GM12878 (cell line): Measurements from ENCODE around the gene RB1. TPM values are rescaled to one million over a fixed set of nuclear protein-coding genes. Genes with fewer than 3 reads are reported as not detected.

Source experiments
- ATF2 ChIP-seq: IDR thresholded peaks from 2 replicates; pipeline ENCODE4 v1.6.1; 2012; ENCODE audit warnings: low read length, inconsistent platforms
- BCL11A ChIP-seq: IDR thresholded peaks from 2 replicates; pipeline ENCODE4 v1.6.1; 2011; ENCODE audit warnings: low read depth, low read length
- BCLAF1 ChIP-seq: fragments of 450-650 bp; IDR thresholded peaks from 2 replicates; pipeline ENCODE4 v1.6.1; 2017; ENCODE audit warnings: antibody characterized with exemption, mild to moderate bottlenecking, moderate library complexity
- BRCA1 ChIP-seq: IDR thresholded peaks from 2 replicates; pipeline ENCODE4 v1.6.1; 2011; ENCODE audit warnings: low read depth, low read length, improper control_type of control experiment
- CREB1 ChIP-seq: IDR thresholded peaks from 2 replicates; pipeline ENCODE4 v1.6.1; 2012; ENCODE audit warnings: low read depth, mild to moderate bottlenecking, inconsistent platforms
- CREM ChIP-seq: IDR thresholded peaks from 2 replicates; pipeline ENCODE4 v1.6.1; 2014; ENCODE audit warnings: antibody characterized with exemption, low read depth
- ESRRA ChIP-seq: IDR thresholded peaks from 2 replicates; pipeline ENCODE4 v1.6.1; 2012; ENCODE audit warnings: mild to moderate bottlenecking, low read length, improper control_type of control experiment
- EZH2 ChIP-seq: IDR thresholded peaks from 2 replicates; pipeline ENCODE4 v1.6.1; 2012; ENCODE audit warnings: low read depth, mild to moderate bottlenecking, control low read depth, inconsistent platforms, low read length, borderline replicate concordance; ENCODE audit not compliant: control insufficient read depth
- FOXK2 ChIP-seq: fragments of 450-650 bp; IDR thresholded peaks from 2 replicates; pipeline ENCODE4 v1.6.1; 2017; ENCODE audit warnings: mild to moderate bottlenecking, moderate library complexity
- GABPA ChIP-seq: IDR thresholded peaks from 2 replicates; pipeline ENCODE4 v1.6.1; 2014; ENCODE audit warnings: antibody characterized with exemption, low read depth, mild to moderate bottlenecking, inconsistent platforms
- IRF4 ChIP-seq: IDR thresholded peaks from 2 replicates; pipeline ENCODE4 v1.6.1; 2011; ENCODE audit warnings: low read depth, low read length
- LARP7 ChIP-seq: fragments of 450-650 bp; IDR thresholded peaks from 2 replicates; pipeline ENCODE4 v1.6.1; 2017; ENCODE audit warnings: mild to moderate bottlenecking
- MEF2A ChIP-seq: IDR thresholded peaks from 2 replicates; pipeline ENCODE4 v1.6.1; 2011; ENCODE audit warnings: low read depth, mild to moderate bottlenecking, low read length, moderate library complexity; ENCODE audit not compliant: insufficient read depth
- PBX3 ChIP-seq: IDR thresholded peaks from 2 replicates; pipeline ENCODE4 v1.6.1; 2011; ENCODE audit warnings: mild to moderate bottlenecking, low read depth, low read length, moderate library complexity; ENCODE audit not compliant: insufficient replicate concordance
- RAD51 ChIP-seq: fragments of 450-650 bp; IDR thresholded peaks from 2 replicates; pipeline ENCODE4 v1.6.1; 2016; ENCODE audit warnings: moderate library complexity, mild to moderate bottlenecking, inconsistent platforms
- RB1 ChIP-seq: fragments of 450-650 bp; formaldehyde crosslinking; IDR thresholded peaks from 2 replicates; pipeline ENCODE4 v1.6.1; 2017; ENCODE audit warnings: mild to moderate bottlenecking, borderline replicate concordance
- RFX5 ChIP-seq: IDR thresholded peaks from 2 replicates; pipeline ENCODE4 v1.6.1; 2011; ENCODE audit warnings: low read depth, low read length, improper control_type of control experiment
- RUNX3 ChIP-seq: IDR thresholded peaks from 2 replicates; pipeline ENCODE4 v1.6.1; 2012; ENCODE audit warnings: low read length, inconsistent platforms
- SMC3 ChIP-seq: IDR thresholded peaks from 2 replicates; pipeline ENCODE4 v1.6.1; 2011; ENCODE audit warnings: low read length, improper control_type of control experiment, borderline replicate concordance
- SRF ChIP-seq, 2 experiments: IDR thresholded peaks; 2 replicates each; pipeline ENCODE4 v1.6.1; 2011; ENCODE audit warnings: low read depth in 2 of 2, low read length in 2 of 2, mild to moderate bottlenecking in 1 of 2, moderate library complexity in 1 of 2
- SUZ12 ChIP-seq: fragments of 200-600 bp; sonication (generic); IDR thresholded peaks from one replicate; pipeline ENCODE4 v1.6.1; 2018; ENCODE audit warnings: antibody characterized with exemption, mild to moderate bottlenecking; ENCODE audit not compliant: unreplicated experiment
- TBL1XR1 ChIP-seq: IDR thresholded peaks from 2 replicates; pipeline ENCODE4 v1.6.1; 2012; ENCODE audit warnings: low read depth, low read length, improper control_type of control experiment
- ZNF207 ChIP-seq: fragments of 450-650 bp; IDR thresholded peaks from 2 replicates; pipeline ENCODE4 v1.6.1; 2014; ENCODE audit warnings: antibody characterized with exemption, mild to moderate bottlenecking, borderline replicate concordance
- ZNF217 ChIP-seq: fragments of 450-650 bp; IDR thresholded peaks from 2 replicates; pipeline ENCODE4 v1.6.1; 2017; ENCODE audit warnings: antibody characterized with exemption, mild to moderate bottlenecking
- ZZZ3 ChIP-seq: IDR thresholded peaks from 2 replicates; pipeline ENCODE4 v1.6.1; 2011; ENCODE audit warnings: low read depth; ENCODE audit not compliant: control insufficient read depth, insufficient read length
- polyA plus RNA-seq, 11 experiments: library from polyadenylated mRNA; depleted of rRNA in 4 of 11; unstranded in 6 of 11; stranded (reverse) in 5 of 11; fragments of >200 nt; fragmentation: Nextera tagmentation in 4 of 11; fragmentation: Illumina TruSeq in 1 of 11; extraction: Ambion mirVana in 4 of 11; extraction: Trizol in 1 of 11; gene quantifications; 1 replicate in 1 of 11; 2 replicates in 10 of 11; pipeline versions ENCODE4 v1.2.1 to v1.2.3, GENCODE V29; 2011 to 2016; ENCODE audit warnings: inconsistent platforms in 2 of 11, missing spikeins in 2 of 11, low read depth in 1 of 11
- total RNA-seq, 4 experiments: library from RNA; depleted of rRNA in 3 of 4; stranded (reverse); fragments of >200 nt in 3 of 4; fragmentation: Illumina TruSeq in 1 of 4; extraction: Trizol in 1 of 4; gene quantifications; 2 replicates each; pipeline versions ENCODE4 v1.2.1 to v1.2.3, GENCODE V29; 2013 to 2021

RB1 gene
- total and polyA plus RNA-seq, 10 of the 15 experiments (the other 5 are each of a cell fraction or from before 2014, with no cell fraction given) = 2.8 to 45.0 (median 8.3) TPM

GRCh38 chr13:48304143-48304876 lies 759 bp downstream of the RB1 start (continued):
- TF ChIP-seq PBX3 = peak; percentile 74
- peak; percentile 99 for TF ChIP-seq IRF4
- no peak for TF ChIP-seq SUZ12
- no peak for TF ChIP-seq FOXK2
- peak; percentile 67; the same call in 1 of the 2 replicates for TF ChIP-seq MEF2A
- TF ChIP-seq TBL1XR1 = peak; percentile 91
- TF ChIP-seq CREM = 0 out of 2 replicates have a peak, but pooled peaks have one; percentile 10
- no peak; the same call in 1 of the 2 replicates for TF ChIP-seq SMC3
- TF ChIP-seq ZNF217 = peak; percentile 61; the same call in 1 of the 2 replicates
- TF ChIP-seq RFX5 = no peak
- TF ChIP-seq RUNX3 = peak; percentile 85
- TF ChIP-seq SRF (IDR thresholded peaks at IDR 0.05; ENCODE audit: low read depth in 2 of 2, low read length in 2 of 2) = no peak; a peak in 1 of 4 replicates
- TF ChIP-seq BCLAF1 = no peak
- no peak for TF ChIP-seq LARP7
- no peak for TF ChIP-seq RAD51
- TF ChIP-seq CREB1 = peak; percentile 60; the same call in 1 of the 2 replicates
- TF ChIP-seq RB1 = no peak
- TF ChIP-seq BCL11A = peak; percentile 85
- peak; percentile 83 for TF ChIP-seq ATF2
- no peak for TF ChIP-seq BRCA1
- TF ChIP-seq EZH2 = no peak
- TF ChIP-seq GABPA = peak; percentile 54; the same call in 1 of the 2 replicates
- TF ChIP-seq ESRRA = no peak
- TF ChIP-seq ZZZ3 = no peak
- no peak for TF ChIP-seq ZNF207
